Measurements from ENCODE around the gene BMPER.

The BMPER gene

DNA sequence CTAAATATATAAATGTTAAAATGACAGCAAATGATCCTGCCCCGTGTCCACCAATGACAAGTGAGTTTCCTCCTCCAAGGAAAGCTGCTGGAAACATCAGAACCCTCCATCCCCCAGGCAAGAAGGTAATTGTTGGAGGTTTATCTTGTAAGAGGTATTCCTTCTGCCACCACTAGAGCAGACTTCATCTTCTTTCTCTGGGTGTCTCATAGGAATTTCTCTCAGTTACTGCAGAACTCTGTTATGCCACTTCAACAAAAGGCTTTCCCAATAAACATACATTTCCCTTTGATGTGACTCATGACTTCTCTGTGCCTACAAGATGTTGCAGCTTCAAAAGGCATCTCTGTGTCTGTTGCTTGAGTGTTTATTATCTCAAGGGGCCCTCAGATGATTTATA lies 279.1 kb downstream of the BMPER start:
- DNase-seq (ENCODE audit: low read depth) = no peak

DNA sequence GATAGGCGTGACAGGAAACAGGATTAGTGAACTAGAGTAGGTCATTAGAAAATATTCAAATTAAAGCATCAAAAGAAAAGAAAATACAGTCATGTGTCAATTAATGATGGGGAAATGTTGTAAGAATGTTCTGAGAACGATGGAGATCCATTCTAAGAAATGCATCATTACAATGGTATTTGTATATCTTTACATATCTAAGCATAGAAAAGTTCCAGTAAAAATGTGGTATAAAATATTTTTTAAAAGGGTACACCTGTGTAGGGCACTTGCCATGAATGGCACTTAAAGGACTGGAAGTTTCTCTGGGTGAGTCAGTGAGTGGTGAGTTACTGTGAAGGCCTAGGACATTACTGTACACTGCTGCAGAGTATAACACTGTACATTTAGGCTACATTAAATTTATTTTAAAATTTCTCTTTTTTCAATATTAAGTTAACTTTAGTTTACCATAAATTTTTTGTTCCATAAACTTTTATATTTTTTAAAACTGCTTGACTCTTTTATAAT lies 282.5 kb downstream of the BMPER start:
- no peak for DNase-seq (ENCODE audit: low read depth)

DNA sequence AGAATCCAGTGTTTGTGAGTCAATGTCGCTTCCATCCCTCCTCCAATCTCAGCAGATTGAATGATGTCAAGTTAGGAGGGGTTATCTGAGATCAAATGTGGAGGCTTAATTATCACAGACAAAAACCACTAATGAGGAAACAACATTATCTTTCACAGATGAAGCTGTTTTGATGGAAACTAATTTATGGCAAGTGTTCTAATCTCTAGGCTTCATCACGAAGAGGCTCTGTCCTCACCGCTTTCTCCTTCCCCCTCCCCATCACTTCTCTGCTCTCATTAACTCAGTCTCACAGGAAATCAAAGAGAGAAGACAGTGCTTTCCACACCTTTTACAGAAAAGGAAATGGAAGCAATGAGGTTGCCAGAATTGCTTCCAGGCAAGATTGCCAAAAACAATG lies 283.7 kb downstream of the BMPER start:
- no peak for DNase-seq (ENCODE audit: low read depth)

DNA sequence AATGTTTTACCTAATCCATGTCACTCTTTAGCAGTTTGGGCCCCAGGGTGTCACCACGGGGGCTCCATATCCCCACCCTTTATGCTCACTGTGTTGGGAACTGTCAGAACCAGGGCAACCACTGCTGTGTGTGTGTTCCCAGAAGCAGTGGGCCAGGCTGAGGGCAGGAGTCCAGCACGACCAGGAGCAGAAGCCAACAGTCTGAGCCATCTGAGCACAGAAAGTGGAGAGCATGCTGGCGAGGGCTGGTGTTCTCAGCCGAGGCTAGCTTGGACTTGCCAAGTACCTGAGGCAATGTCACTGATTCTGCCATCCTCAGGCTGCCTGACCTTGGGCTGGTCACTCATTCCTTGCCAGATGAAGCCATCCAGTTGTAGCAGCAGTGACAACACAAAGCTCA lies 285.0 kb downstream of the BMPER start:
- no peak for DNase-seq (ENCODE audit: low read depth)

DNA sequence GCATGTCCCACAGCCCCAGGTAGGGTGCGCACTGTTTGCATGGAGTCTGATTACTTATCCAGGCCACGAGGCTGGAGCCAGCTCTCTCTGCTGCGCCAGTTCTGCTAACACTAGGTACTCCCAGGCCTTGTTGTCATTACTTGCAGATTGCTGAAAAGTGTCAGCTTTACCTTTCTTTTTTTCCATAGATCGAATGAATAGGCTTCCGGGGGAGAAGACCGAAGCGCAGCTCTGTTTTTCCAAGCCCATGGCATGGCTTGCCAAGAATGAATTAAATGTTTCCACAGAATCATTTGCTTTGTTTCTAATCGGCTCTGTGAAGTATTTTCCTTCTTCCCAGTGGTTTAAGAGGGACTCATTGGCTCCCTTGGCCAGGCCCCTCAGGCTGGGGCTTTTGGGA lies 285.8 kb downstream of the BMPER start:
- DNase-seq (ENCODE audit: low read depth) = no peak

DNA sequence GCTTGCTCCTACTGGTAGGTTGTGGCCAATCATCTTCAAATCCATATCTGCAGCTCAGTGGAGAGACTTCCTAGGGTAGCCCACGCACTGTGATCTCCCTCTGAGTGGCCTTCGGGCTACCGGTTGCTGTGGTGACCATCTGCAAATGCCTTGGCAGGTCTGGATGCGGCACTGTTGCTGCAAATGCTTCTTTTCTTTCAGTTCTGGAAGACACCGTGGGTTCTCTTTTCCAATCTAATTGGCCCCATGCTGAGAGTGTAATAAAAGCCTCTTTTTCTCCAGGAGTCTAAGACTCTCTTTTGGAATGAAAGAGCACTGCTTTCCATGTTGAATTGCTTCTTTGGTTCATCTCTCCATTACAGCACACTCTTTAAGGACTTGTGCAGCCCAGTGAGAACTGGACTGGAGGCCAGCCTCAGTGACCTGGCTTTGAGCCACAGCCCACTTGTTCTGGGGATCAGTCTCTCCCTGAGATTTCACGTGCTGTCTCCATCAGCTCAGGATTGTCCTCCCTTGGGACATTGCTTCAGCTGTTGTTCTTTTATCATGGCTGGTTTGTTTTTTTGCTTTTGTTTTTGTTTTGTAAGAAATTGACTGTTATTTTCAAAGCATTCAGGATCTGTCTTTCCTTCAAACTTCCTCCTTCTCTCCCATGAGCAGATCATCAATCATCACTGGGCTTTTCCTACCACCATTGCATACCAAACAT lies 286.6 kb downstream of the BMPER start:
- no peak for DNase-seq (ENCODE audit: low read depth)

DNA sequence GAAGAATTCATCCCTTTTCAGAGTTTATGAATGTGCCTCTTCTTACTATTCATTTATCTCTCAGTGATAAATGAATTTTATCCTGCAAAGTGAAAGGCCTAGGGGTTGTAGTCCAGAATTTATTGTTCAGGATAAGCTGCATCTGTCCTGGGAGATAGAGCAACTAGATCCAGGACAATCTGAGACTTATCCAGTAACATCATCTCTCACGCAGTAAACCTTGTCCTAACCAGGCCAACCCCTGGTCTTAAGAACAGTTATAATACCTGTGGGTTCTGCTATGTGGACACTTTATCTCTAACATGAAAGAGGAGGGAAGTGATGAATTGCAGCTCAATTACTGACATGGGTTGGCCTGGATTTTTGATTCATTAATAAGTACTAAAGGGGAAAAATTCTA lies 287.6 kb downstream of the BMPER start:
- DNase-seq (ENCODE audit: low read depth) = no peak

DNA sequence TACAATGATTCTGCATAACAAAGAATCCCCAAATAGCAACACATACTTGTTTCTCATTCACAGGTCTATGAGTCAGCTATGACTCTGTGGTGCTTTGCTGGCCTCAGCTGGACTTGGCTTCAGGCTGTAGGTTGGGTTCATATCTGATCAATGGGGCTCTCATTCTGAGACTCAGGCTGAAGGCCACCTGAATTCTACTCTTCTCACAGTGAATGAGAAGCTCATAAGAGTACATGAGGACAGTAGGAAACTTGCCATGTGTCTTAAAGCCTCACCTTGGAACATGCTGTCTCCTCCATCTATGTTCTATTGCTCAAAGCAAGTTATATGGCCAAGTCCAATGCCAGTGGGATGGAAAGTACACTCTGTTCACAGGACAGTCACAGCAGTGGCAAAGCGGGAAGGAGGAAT lies 292.9 kb downstream of the BMPER start:
- DNase-seq (ENCODE audit: low read depth) = no peak

Data from activated T-cell treated with anti-CD3 and anti-CD28 coated beads for 1 hour (primary cell).